Activated CD4-positive, alpha-beta T cell treated with anti-CD3 and anti-CD28 coated beads, Interleukin-2, Interleukin-6, amounts not matched to agents 100 ng/mL and 50 ng/mL, durations not matched to agents 16 hours and 8 hours (primary cell): ENCODE results near the gene TMEM200B.
"Not testable (repeated sequence)": the region's sequence is repeated elsewhere in the genome, so short reads cannot be mapped to it uniquely, and the experiment has no call there.

Source experiments
- DNase-seq: peaks from one replicate; pipeline ENCODE4 v3.0.0-alpha.2; 2020

Gene TMEM200B

GRCh38 chr1:29123887-29124365 lies at the start of gene TMEM200B:
TSS of gene TMEM200B (minus strand) at chr1:29123903. CDS start at chr1:29121828, 2,075 bp downstream.
- DNase-seq = no peak

- no peak for DNase-seq
These were observed 48.8 kb upstream of the TMEM200B start for GRCh38 chr1:29172415-29172939.

- no peak for DNase-seq
These were observed 47.8 kb upstream of the TMEM200B start for GRCh38 chr1:29171521-29171920.

GRCh38 chr1:29171089-29171488 lies 47.4 kb upstream of the TMEM200B start:
- DNase-seq = no peak

GRCh38 chr1:29169976-29170375 lies 46.3 kb upstream of the TMEM200B start:
- no peak for DNase-seq

GRCh38 chr1:29167904-29168303 lies 44.2 kb upstream of the TMEM200B start:
- no peak for DNase-seq

- DNase-seq = no peak
These were observed 42.7 kb upstream of the TMEM200B start for GRCh38 chr1:29166291-29166878.

- no peak for DNase-seq
These were observed 40.9 kb upstream of the TMEM200B start for GRCh38 chr1:29164588-29164987.

- no peak for DNase-seq
These were observed 38.9 kb upstream of the TMEM200B start for GRCh38 chr1:29162476-29163138.

GRCh38 chr1:29162025-29162424 lies 38.3 kb upstream of the TMEM200B start:
- no peak for DNase-seq

- no peak for DNase-seq
These were observed 36.1 kb upstream of the TMEM200B start for GRCh38 chr1:29159773-29160172.

- DNase-seq = no peak
These were observed 33.5 kb upstream of the TMEM200B start for GRCh38 chr1:29157269-29157601.

- DNase-seq = no peak
These were observed 33.0 kb upstream of the TMEM200B start for GRCh38 chr1:29156543-29157268.

- DNase-seq = no peak
These were observed 28.5 kb upstream of the TMEM200B start for GRCh38 chr1:29152046-29152805.

- DNase-seq = not testable (repeated sequence)
These were observed 26.6 kb upstream of the TMEM200B start for GRCh38 chr1:29150346-29150745.

- no peak for DNase-seq
These were observed 25.2 kb upstream of the TMEM200B start for GRCh38 chr1:29148656-29149491.

GRCh38 chr1:29145739-29146437 lies 22.2 kb upstream of the TMEM200B start:
- no peak for DNase-seq

GRCh38 chr1:29144178-29144577 lies 20.5 kb upstream of the TMEM200B start:
- DNase-seq = no peak

GRCh38 chr1:29142714-29143113 lies 19.0 kb upstream of the TMEM200B start:
- DNase-seq = no peak

- no peak for DNase-seq
These were observed 12.8 kb upstream of the TMEM200B start for GRCh38 chr1:29136391-29136915.

- no peak for DNase-seq
These were observed 11.0 kb upstream of the TMEM200B start for GRCh38 chr1:29134695-29135028.
